Measurements from ENCODE around the gene OPRD1. TPM values are rescaled to one million over a fixed set of nuclear protein-coding genes. Genes with fewer than 3 reads are reported as not detected.

OPRD1 gene
- total RNA-seq, 6 experiments from 2014 or later: not detected

- H3K36me3 ChIP-seq: no peaks in the 10 kb centered on the region
- no peaks in the 10 kb centered on the region for H3K27me3 ChIP-seq
- 54% methylated on average over 7 of the region's 8 CpGs for WGBS (ENCODE audit: insufficient coverage, low coverage, low lambda C conversion rate, missing lambda C conversion rate)
- DNase-seq (no peak), ATAC-seq (no peak)
- H3K4me3 ChIP-seq: no peak overlapping the region
- TF ChIP-seq, protein P1, sequence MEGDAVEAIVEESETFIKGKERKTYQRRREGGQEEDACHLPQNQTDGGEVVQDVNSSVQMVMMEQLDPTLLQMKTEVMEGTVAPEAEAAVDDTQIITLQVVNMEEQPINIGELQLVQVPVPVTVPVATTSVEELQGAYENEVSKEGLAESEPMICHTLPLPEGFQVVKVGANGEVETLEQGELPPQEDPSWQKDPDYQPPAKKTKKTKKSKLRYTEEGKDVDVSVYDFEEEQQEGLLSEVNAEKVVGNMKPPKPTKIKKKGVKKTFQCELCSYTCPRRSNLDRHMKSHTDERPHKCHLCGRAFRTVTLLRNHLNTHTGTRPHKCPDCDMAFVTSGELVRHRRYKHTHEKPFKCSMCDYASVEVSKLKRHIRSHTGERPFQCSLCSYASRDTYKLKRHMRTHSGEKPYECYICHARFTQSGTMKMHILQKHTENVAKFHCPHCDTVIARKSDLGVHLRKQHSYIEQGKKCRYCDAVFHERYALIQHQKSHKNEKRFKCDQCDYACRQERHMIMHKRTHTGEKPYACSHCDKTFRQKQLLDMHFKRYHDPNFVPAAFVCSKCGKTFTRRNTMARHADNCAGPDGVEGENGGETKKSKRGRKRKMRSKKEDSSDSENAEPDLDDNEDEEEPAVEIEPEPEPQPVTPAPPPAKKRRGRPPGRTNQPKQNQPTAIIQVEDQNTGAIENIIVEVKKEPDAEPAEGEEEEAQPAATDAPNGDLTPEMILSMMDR (IDR thresholded peaks at IDR 0.05): no peak
- TF ChIP-seq POLR2A (IDR thresholded peaks at IDR 0.05): no peak
- H3K9me3 ChIP-seq: no peaks in the 10 kb centered on the region
- no peaks in the 10 kb centered on the region for H3K4me1 ChIP-seq
- no peak overlapping the region for H3K27ac ChIP-seq
- intact Hi-C loops (cut with DNase I): no loop called here
Observed at GRCh38 chr1:28855046-28855445, 43.1 kb downstream of the OPRD1 start.

DNA sequence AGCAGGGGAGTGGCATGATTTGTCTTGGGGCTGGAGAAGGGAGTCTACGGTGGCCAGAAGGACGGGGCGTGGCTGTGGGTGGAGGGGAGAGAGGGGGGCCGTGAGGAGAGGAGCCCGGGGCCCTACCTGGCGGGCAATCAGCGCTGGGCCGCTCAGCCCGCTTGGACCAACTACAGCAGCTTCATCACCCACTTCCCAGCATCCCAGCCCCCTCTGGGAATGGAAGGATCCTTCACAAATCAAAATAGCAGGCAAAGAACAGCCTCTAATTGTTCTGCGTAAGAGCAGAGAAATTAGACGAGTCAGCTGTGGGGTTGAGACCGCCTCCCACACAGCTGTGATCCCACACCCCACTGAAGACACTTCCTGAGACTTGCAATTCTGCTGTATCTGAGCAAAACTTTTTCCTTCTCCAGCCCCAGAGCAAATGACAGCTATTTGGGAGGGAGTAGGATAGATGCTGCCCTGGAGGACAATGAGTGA, 43.5 kb downstream of the OPRD1 start:
- peak in 1 of 4 donors; percentile 12 for ATAC-seq
- intact Hi-C loops (cut with DNase I): no loop called here
- TF ChIP-seq, protein P1 (IDR thresholded peaks at IDR 0.05): no peak
- no peak for TF ChIP-seq POLR2A (IDR thresholded peaks at IDR 0.05)
- H3K4me1 ChIP-seq: no peaks in the 10 kb centered on the region
- no peaks in the 10 kb centered on the region for H3K36me3 ChIP-seq
- H3K4me3 ChIP-seq: no peak overlapping the region
- no peaks in the 10 kb centered on the region for H3K27me3 ChIP-seq
- no peaks in the 10 kb centered on the region for H3K9me3 ChIP-seq
- no peak for DNase-seq
- WGBS (ENCODE audit: insufficient coverage, low coverage, low lambda C conversion rate, missing lambda C conversion rate): 42% methylated on average over 7 of the region's 12 CpGs
- H3K27ac ChIP-seq: no peak overlapping the region

DNA sequence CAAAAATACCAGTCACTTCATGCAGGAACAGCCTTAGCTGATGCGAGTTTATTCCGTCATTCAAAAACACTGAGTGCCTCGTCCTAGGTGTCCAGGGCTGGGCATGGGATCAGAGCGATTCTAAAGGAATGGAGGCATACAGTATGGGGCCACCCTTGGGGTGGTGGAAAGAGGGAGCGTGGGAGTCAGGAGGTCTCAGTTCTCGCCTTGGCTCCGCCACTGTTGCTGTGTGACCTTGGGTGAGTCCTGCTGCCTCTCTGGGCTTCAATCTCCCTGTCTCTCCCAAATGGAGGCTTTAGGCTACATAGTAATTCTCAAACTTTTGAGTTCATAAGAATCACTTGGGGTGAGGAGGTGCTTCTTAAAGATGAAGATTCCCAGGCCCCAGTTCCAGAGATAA, 44.0 kb downstream of the OPRD1 start:
- 66% methylated on average over 4 of the region's 7 CpGs for WGBS (ENCODE audit: insufficient coverage, low coverage, low lambda C conversion rate, missing lambda C conversion rate)
- Histone ChIP-seq H3K4me1 (no peaks in the 10 kb centered on the region), H3K36me3 (no peaks in the 10 kb centered on the region), H3K27ac (no peak overlapping the region), H3K4me3 (no peak overlapping the region), H3K27me3 (no peaks in the 10 kb centered on the region), H3K9me3 (no peaks in the 10 kb centered on the region)
- no peak for DNase-seq
- TF ChIP-seq, protein P1 (IDR thresholded peaks at IDR 0.05): no peak
- no peak for TF ChIP-seq POLR2A (IDR thresholded peaks at IDR 0.05)
- ATAC-seq: no peak
- intact Hi-C loops (cut with DNase I): no loop called here

- DNase-seq (no peak), ATAC-seq (no peak)
- Histone ChIP-seq H3K36me3 (no peaks in the 10 kb centered on the region), H3K4me3 (no peak overlapping the region), H3K27ac (no peak overlapping the region), H3K9me3 (no peaks in the 10 kb centered on the region), H3K27me3 (no peaks in the 10 kb centered on the region), H3K4me1 (no peaks in the 10 kb centered on the region)
- WGBS (ENCODE audit: insufficient coverage, low coverage, low lambda C conversion rate, missing lambda C conversion rate): 46% methylated on average over 2 of the region's 3 CpGs
- intact Hi-C loops (cut with DNase I): no loop called here
- TF ChIP-seq POLR2A (IDR thresholded peaks at IDR 0.05): no peak
Observed at GRCh38 chr1:28860332-28861073, 48.5 kb downstream of the OPRD1 start.

GRCh38 chr1:28862571-28863403, 50.8 kb downstream of the OPRD1 start:
- no peaks in the 10 kb centered on the region for H3K36me3 ChIP-seq
- no peaks in the 10 kb centered on the region for H3K27me3 ChIP-seq
- 91% methylated on average over 9 of the region's 66 CpGs for WGBS (ENCODE audit: insufficient coverage, low coverage, low lambda C conversion rate, missing lambda C conversion rate)
- H3K9me3 ChIP-seq: no peaks in the 10 kb centered on the region
- no peaks in the 10 kb centered on the region for H3K4me1 ChIP-seq
- no peak for ATAC-seq
- no peak for DNase-seq
- H3K27ac ChIP-seq: no peak overlapping the region
- no peak overlapping the region for H3K4me3 ChIP-seq
- TF ChIP-seq, protein P1 (IDR thresholded peaks at IDR 0.05): no peak
- TF ChIP-seq POLR2A (IDR thresholded peaks at IDR 0.05): no peak
- intact Hi-C loops (cut with DNase I): no loop called here
